ENCODE data around the gene HDGFL1. TPM values are rescaled to one million over a fixed set of nuclear protein-coding genes. Genes with fewer than 3 reads are reported as not detected.

HDGFL1 gene
- total RNA-seq = not detected in 2 replicates

DNA sequence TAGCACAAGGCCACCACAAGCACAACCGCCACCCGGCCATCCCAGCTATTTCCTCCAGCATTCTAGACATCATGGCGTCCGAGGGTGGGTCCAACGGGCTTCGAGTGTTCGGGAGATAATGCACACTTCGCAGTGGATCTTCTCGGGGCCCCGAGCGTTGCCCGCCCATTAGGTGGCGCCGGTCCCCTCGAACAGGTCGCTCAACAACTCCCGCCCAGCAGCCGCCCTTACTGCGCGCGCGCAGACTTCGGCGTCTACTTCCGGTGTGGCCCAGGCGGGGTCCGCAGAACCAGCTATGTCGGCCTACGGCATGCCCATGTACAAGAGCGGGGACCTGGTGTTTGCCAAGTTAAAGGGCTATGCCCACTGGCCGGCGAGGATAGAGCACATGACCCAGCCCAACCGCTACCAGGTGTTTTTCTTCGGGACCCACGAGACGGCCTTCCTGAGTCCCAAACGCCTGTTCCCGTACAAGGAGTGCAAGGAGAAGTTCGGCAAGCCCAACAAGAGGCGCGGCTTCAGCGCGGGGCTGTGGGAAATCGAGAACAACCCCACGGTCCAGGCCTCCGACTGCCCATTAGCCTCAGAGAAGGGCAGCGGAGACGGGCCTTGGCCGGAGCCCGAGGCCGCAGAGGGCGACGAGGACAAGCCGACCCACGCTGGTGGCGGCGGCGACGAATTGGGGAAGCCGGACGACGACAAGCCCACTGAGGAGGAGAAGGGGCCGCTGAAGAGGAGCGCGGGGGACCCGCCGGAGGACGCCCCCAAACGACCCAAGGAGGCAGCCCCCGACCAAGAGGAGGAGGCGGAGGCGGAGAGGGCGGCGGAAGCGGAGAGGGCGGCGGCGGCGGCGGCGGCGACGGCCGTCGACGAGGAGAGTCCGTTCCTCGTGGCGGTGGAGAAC, at the start of gene HDGFL1:
Gene HDGFL1 (plus strand): TSS at position 286 of the 904 bp plus-strand sequence. CDS start 10 bp downstream, at position 296.

Data from subcutaneous preadipocyte (primary cell).